Measurements from ENCODE around the gene MAML2. TPM values are rescaled to one million over a fixed set of nuclear protein-coding genes. Genes with fewer than 3 reads are reported as not detected.
A peak's percentile ranks its signal among the peaks of the same experiment; 100 is the strongest.

MAML2 gene
- total RNA-seq, 2 experiments from 2014 or later = 23.9 to 37.1 TPM

- Mint-ChIP-seq H3K27me3 (no peaks in the 10 kb centered on the region), H3K4me1 (peaks cover 83% of the 10 kb centered on the region), H3K9me3 (ENCODE audit: low read depth) (peaks cover 1% of the 10 kb centered on the region), H3K36me3 (ENCODE audit: low read depth) (peaks cover 44% of the 10 kb centered on the region), H3K27ac (peak overlapping the region; percentile 85), H3K4me3 (no peak overlapping the region)
- ATAC-seq (peak; percentile 5), DNase-seq (no peak)
- intact Hi-C loops (cut with DNase I, micrococcal nuclease) = loop anchor here (1.0 kb wide), 1 partner anchor 8 kb away; no protein-coding TSS in a partner anchor
- CTCF ChIA-PET = interaction anchor here (0.9 to 2.4 kb wide), 3 partner anchors 10 to 71 kb away, joined by 4 to 11 read pairs (median 10); partner anchors contain the start of gene MAML2
- POLR2A ChIA-PET = no interaction called here
These were observed 13.0 kb downstream of the MAML2 start for GRCh38 chr11:96329855-96330510.

- Mint-ChIP-seq H3K36me3 (ENCODE audit: low read depth) (peaks cover 41% of the 10 kb centered on the region), H3K27ac (peak overlapping the region; percentile 85), H3K4me1 (peaks cover 83% of the 10 kb centered on the region), H3K9me3 (ENCODE audit: low read depth) (peaks cover 1% of the 10 kb centered on the region), H3K27me3 (no peaks in the 10 kb centered on the region), H3K4me3 (no peak overlapping the region)
- DNase-seq (no peak), ATAC-seq (peak; percentile 87)
- CTCF ChIA-PET = interaction anchor here (1.7 kb wide), 1 partner anchor 14 kb away, joined by 10 read pairs; the partner anchor contains the start of gene MAML2
- intact Hi-C loops (cut with DNase I, micrococcal nuclease) = loop anchor here in 1 of 2 experiments (1.0 kb wide), 1 partner anchor 9 kb away; no protein-coding TSS in a partner anchor
- POLR2A ChIA-PET = no interaction called here
These were observed 13.6 kb downstream of the MAML2 start for GRCh38 chr11:96329419-96329818.

GRCh38 chr11:96328395-96329010 lies 14.5 kb downstream of the MAML2 start:
- no peaks in the 10 kb centered on the region for H3K27me3 Mint-ChIP-seq
- peaks cover 1% of the 10 kb centered on the region for H3K9me3 Mint-ChIP-seq (ENCODE audit: low read depth)
- peaks cover 46% of the 10 kb centered on the region for H3K36me3 Mint-ChIP-seq (ENCODE audit: low read depth)
- no peak overlapping the region for H3K4me3 Mint-ChIP-seq
- peak overlapping the region; percentile 72 for H3K27ac Mint-ChIP-seq
- intact Hi-C loops (cut with DNase I, micrococcal nuclease) = loop anchor here in 1 of 2 experiments (1.0 kb wide), 1 partner anchor 10 kb away; no protein-coding TSS in a partner anchor
- DNase-seq (no peak), ATAC-seq (no peak)
- POLR2A ChIA-PET = interaction anchor here (0.6 kb wide), 2 partner anchors 66 to 103 kb away, joined by 3 to 6 read pairs; no protein-coding TSS in a partner anchor
- peaks cover 85% of the 10 kb centered on the region for H3K4me1 Mint-ChIP-seq
- CTCF ChIA-PET = interaction anchor here (0.5 to 1.2 kb wide), 3 partner anchors 15 to 273 kb away, joined by 3 to 4 read pairs (median 3); partner anchors contain the start of gene MAML2

GRCh38 chr11:96326959-96327358 lies 16.0 kb downstream of the MAML2 start:
- ChIA-PET CTCF (interaction anchor here (0.7 kb wide), 1 partner anchor 16 kb away, joined by 4 read pairs; the partner anchor contains the start of gene MAML2), POLR2A (no interaction called here)
- peaks cover 83% of the 10 kb centered on the region for H3K4me1 Mint-ChIP-seq

GRCh38 chr11:96324912-96325311 lies 18.1 kb downstream of the MAML2 start:
- no peaks in the 10 kb centered on the region for H3K27me3 Mint-ChIP-seq
- ATAC-seq (no peak), DNase-seq (no peak)
- peaks cover 1% of the 10 kb centered on the region for H3K9me3 Mint-ChIP-seq (ENCODE audit: low read depth)
- H3K4me1 Mint-ChIP-seq = peaks cover 84% of the 10 kb centered on the region
- peak overlapping the region; percentile 28 for H3K27ac Mint-ChIP-seq
- CTCF ChIA-PET = interaction anchor here (0.6 to 1.5 kb wide), 5 partner anchors 9 to 338 kb away, joined by 3 to 6 read pairs (median 3); no protein-coding TSS in a partner anchor
- POLR2A ChIA-PET = interaction anchor here (1.4 kb wide), 1 partner anchor 16 kb away, joined by 3 read pairs; no protein-coding TSS in a partner anchor
- H3K36me3 Mint-ChIP-seq (ENCODE audit: low read depth) = peaks cover 60% of the 10 kb centered on the region
- no peak overlapping the region for H3K4me3 Mint-ChIP-seq
- intact Hi-C loops (cut with DNase I, micrococcal nuclease) = no loop called here

More at GRCh38 chr11:96326959-96327358, 16.0 kb downstream of the MAML2 start:
- Mint-ChIP-seq H3K27ac (no peak overlapping the region), H3K27me3 (no peaks in the 10 kb centered on the region), H3K9me3 (ENCODE audit: low read depth) (peaks cover 1% of the 10 kb centered on the region), H3K36me3 (ENCODE audit: low read depth) (peaks cover 53% of the 10 kb centered on the region), H3K4me3 (no peak overlapping the region)
- DNase-seq (no peak), ATAC-seq (no peak)
- intact Hi-C loops (cut with DNase I, micrococcal nuclease) = no loop called here

GRCh38 chr11:96323642-96323985 lies 19.4 kb downstream of the MAML2 start:
- ChIA-PET CTCF (no interaction called here), POLR2A (no interaction called here)
- DNase-seq (no peak), ATAC-seq (no peak)
- H3K9me3 Mint-ChIP-seq (ENCODE audit: low read depth) = no peaks in the 10 kb centered on the region
- H3K27me3 Mint-ChIP-seq = no peaks in the 10 kb centered on the region
- H3K27ac Mint-ChIP-seq = no peak overlapping the region
- H3K4me1 Mint-ChIP-seq = peaks cover 83% of the 10 kb centered on the region
- intact Hi-C loops (cut with DNase I, micrococcal nuclease) = no loop called here
- H3K4me3 Mint-ChIP-seq = no peak overlapping the region
- H3K36me3 Mint-ChIP-seq (ENCODE audit: low read depth) = peaks cover 56% of the 10 kb centered on the region

- ChIA-PET POLR2A (no interaction called here), CTCF (interaction anchor here (1.1 to 2.0 kb wide), 2 partner anchors 10 to 20 kb away, joined by 3 to 8 read pairs; partner anchors contain the start of gene MAML2)
- DNase-seq (no peak), ATAC-seq (no peak)
- no peak overlapping the region for H3K27ac Mint-ChIP-seq
- intact Hi-C loops (cut with DNase I, micrococcal nuclease) = no loop called here
- H3K9me3 Mint-ChIP-seq (ENCODE audit: low read depth) = no peaks in the 10 kb centered on the region
- H3K4me1 Mint-ChIP-seq = peaks cover 84% of the 10 kb centered on the region
- no peak overlapping the region for H3K4me3 Mint-ChIP-seq
- H3K36me3 Mint-ChIP-seq (ENCODE audit: low read depth) = peaks cover 54% of the 10 kb centered on the region
- H3K27me3 Mint-ChIP-seq = no peaks in the 10 kb centered on the region
These were observed 20.0 kb downstream of the MAML2 start for GRCh38 chr11:96322775-96323641.

GRCh38 chr11:96321091-96321490 lies 21.9 kb downstream of the MAML2 start:
- Mint-ChIP-seq H3K4me1 (peaks cover 96% of the 10 kb centered on the region), H3K4me3 (no peak overlapping the region), H3K27me3 (no peaks in the 10 kb centered on the region), H3K36me3 (ENCODE audit: low read depth) (peaks cover 72% of the 10 kb centered on the region), H3K27ac (no peak overlapping the region), H3K9me3 (ENCODE audit: low read depth) (no peaks in the 10 kb centered on the region)
- intact Hi-C loops (cut with DNase I, micrococcal nuclease) = no loop called here
- ATAC-seq (no peak), DNase-seq (no peak)
- ChIA-PET POLR2A (no interaction called here), CTCF (interaction anchor here (1.0 to 2.0 kb wide), 4 partner anchors 10 to 22 kb away, joined by 3 to 8 read pairs (median 4); partner anchors contain the start of gene MAML2)

GRCh38 chr11:96319898-96320656 lies 22.9 kb downstream of the MAML2 start:
- H3K9me3 Mint-ChIP-seq (ENCODE audit: low read depth) = no peaks in the 10 kb centered on the region
- ATAC-seq (peak; percentile 74), DNase-seq (no peak)
- peaks cover 95% of the 10 kb centered on the region for H3K4me1 Mint-ChIP-seq
- CTCF ChIA-PET = interaction anchor here (1.1 to 1.7 kb wide), 7 partner anchors 9 to 41 kb away, joined by 3 to 6 read pairs (median 4); partner anchors contain the start of gene MAML2
- H3K27ac Mint-ChIP-seq = no peak overlapping the region
- intact Hi-C loops (cut with DNase I, micrococcal nuclease) = no loop called here
- H3K27me3 Mint-ChIP-seq = no peaks in the 10 kb centered on the region
- H3K4me3 Mint-ChIP-seq = no peak overlapping the region
- POLR2A ChIA-PET = interaction anchor here (1.5 kb wide), 1 partner anchor 23 kb away, joined by 4 read pairs; the partner anchor contains the start of gene MAML2
- H3K36me3 Mint-ChIP-seq (ENCODE audit: low read depth) = peaks cover 71% of the 10 kb centered on the region

GRCh38 chr11:96318850-96319249 lies 24.1 kb downstream of the MAML2 start:
- Mint-ChIP-seq H3K27me3 (no peaks in the 10 kb centered on the region), H3K36me3 (ENCODE audit: low read depth) (peaks cover 64% of the 10 kb centered on the region), H3K9me3 (ENCODE audit: low read depth) (no peaks in the 10 kb centered on the region), H3K4me1 (peaks cover 95% of the 10 kb centered on the region), H3K4me3 (no peak overlapping the region), H3K27ac (peak overlapping the region; percentile 12)
- no peak for DNase-seq
- ChIA-PET POLR2A (no interaction called here), CTCF (interaction anchor here (0.6 to 1.5 kb wide), 7 partner anchors 13 to 56 kb away, joined by 3 to 4 read pairs (median 3); partner anchors contain the start of gene MAML2)
- intact Hi-C loops (cut with DNase I, micrococcal nuclease) = no loop called here
- no peak for ATAC-seq

Measured in activated CD4-positive, alpha-beta T cell treated with anti-CD3 and anti-CD28 coated beads for 36 hours (primary cell).